GM12865 (cell line): ENCODE results near the gene FKBP3.
"Not testable (repeated sequence)": the region's sequence is repeated elsewhere in the genome, so short reads cannot be mapped to it uniquely, and the experiment has no call there.

Experiments
- DNase-seq: peaks from one replicate; pipeline ENCODE4 v3.0.0; 2010; ENCODE audit warnings: low read depth
- H3K4me3 ChIP-seq: 2 replicates; pipeline ENCODE4 v1.5.1; 2011; ENCODE audit warnings: mild to moderate bottlenecking, low read depth, low read length, control low read depth
- CTCF ChIP-seq: IDR thresholded peaks from 2 replicates; pipeline ENCODE4 v1.5.1; 2011; ENCODE audit warnings: low read length, control low read depth, low read depth, inconsistent platforms; ENCODE audit not compliant: insufficient read depth; ENCODE audit errors: missing control alignments

The FKBP3 gene

GRCh38 chr14:45150386-45150890 is 16.2 kb upstream of the FKBP3 start:
- H3K4me3 ChIP-seq: no peak overlapping the region
- TF ChIP-seq CTCF: no peak
- DNase-seq: no peak

GRCh38 chr14:45149602-45150001 is 15.3 kb upstream of the FKBP3 start:
- H3K4me3 ChIP-seq: no peak overlapping the region
- TF ChIP-seq CTCF: no peak
- DNase-seq: no peak

DNA sequence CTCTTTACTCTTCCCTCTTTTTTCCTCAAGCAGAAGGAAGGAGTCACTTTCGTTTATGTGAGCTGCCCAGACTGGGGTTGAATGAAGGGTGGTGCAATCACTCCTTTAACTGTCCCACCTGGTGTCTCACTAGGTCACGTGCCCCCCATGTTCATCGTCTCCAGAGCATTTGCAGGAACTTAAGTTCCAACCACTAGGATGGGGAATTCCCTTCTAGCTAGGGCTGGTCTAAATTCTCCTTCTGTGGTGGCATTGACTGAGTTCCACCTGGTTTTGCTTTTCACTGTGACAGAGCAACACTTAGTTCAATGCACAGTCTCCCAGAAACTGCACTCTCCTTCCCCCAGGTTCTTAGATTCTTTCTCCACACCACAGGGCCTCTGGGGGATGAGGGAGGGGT is 10.9 kb upstream of the FKBP3 start:
- peak; percentile 49 for DNase-seq
- TF ChIP-seq CTCF: no peak
- H3K4me3 ChIP-seq: no peak overlapping the region

DNA sequence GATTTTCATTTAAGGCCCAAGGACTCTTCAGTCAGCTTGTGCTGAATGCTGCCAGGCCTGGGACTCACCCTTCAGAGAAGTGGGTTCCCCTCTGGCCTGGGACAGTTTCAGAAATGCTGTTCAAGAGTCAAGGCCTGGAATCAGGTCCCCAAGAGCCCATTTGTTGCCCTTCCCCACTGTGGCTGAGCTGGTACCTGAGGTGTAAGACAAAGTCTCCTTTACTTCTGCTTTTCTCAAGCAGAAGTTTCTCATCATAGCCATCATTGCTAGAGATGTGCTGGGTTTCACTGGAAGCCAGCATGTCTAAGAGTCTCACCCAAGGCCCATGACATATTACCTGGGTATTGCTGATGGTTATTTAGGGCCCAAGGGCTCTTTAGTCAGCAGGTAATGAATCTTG is 10.4 kb upstream of the FKBP3 start:
- peak; percentile 31 for DNase-seq
- H3K4me3 ChIP-seq: no peak overlapping the region
- no peak for TF ChIP-seq CTCF

DNA sequence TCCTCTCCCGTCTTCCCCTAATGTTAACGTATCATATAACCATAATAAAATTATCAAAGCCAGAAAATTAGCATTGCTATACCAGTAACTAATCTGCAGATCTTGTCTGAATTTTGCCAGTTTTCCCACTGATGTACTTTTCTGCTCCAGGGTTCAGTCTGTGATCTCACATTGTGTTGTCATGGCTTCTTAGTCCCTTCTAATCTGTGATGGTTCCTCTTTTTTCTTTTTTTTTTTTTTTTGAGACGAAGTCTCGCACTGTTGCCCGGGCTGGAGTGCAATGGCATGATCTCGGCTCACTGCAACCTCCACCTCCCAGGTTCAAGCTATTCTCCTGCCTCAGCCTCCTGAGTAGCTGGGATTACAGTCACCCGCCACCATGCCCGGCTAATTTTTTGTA is 7.8 kb upstream of the FKBP3 start:
- H3K4me3 ChIP-seq, DNase-seq: not testable (repeated sequence)

- no peak overlapping the region for H3K4me3 ChIP-seq
- DNase-seq: no peak
- no peak for TF ChIP-seq CTCF
Observed at GRCh38 chr14:45140661-45141187, 6.4 kb upstream of the FKBP3 start.

GRCh38 chr14:45136399-45136798 is 2.1 kb upstream of the FKBP3 start:
- DNase-seq: no peak
- H3K4me3 ChIP-seq: peak overlapping the region; percentile 92
- TF ChIP-seq CTCF: no peak
